Hematopoietic multipotent progenitor cell treated with erythropoietin and hydrocortisone succinate and interleukin-3 and kit ligand, for 8 days (in vitro differentiated cells): ENCODE data around the gene RTL3.

Experiments
- DNase-seq: peaks from one replicate; pipeline ENCODE4 v3.0.0-alpha.2; 2015

Gene RTL3

DNA sequence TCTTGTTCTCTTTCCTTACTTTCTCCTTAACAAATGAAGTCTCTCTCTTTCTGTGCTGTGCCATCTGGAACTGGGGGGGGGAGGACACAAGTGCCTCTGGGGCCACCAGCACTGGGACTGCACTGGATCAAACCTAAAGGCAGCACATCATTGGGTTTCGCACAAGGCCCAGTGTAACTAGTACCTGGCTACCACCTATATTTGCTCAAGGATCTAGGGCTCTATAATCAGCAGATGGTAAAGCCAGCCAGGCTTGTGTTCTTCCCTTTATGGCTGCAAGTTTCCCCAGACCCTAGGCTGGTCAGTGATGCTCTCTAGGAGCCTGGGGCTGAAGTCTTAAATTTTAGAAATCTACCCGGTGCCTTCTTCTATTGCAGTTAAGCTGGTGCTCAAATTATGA lies 40.1 kb downstream of the RTL3 start:
- no peak for DNase-seq

GRCh38 chrX:78614264-78614663 lies 44.9 kb downstream of the RTL3 start:
- DNase-seq = no peak
